GM21717 (cell line): ENCODE measurements around the gene MED13L.
"Not testable (repeated sequence)": the region's sequence is repeated elsewhere in the genome, so short reads cannot be mapped to it uniquely, and the experiment has no call there.

ENCODE experiments used
- ATAC-seq: cut with Tn5 transposase; IDR thresholded peaks from one replicate; pipeline ENCODE4 v1.9.1; 2021; ENCODE audit warnings: mild to moderate bottlenecking, moderate library complexity; ENCODE audit not compliant: unreplicated experiment

MED13L gene

DNA sequence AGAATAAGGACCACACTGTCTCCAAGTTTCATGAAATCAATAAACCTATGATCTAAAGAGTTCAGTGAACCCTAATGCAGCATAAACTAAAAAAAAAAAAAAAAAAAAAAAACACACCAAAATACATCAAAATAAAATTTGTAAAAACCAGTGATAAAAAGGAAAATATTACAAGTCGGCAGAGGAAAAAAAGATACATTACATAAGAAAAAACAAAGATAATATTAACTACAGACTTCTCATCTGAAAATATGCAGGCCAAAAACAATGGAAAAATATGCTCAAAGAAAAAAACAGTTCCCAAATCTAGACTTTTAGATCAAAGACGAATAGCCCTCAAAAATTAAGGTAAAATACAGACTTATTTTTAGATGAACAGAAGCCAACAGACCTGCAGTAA is 27.6 kb downstream of the MED13L start:
- no peak for ATAC-seq

DNA sequence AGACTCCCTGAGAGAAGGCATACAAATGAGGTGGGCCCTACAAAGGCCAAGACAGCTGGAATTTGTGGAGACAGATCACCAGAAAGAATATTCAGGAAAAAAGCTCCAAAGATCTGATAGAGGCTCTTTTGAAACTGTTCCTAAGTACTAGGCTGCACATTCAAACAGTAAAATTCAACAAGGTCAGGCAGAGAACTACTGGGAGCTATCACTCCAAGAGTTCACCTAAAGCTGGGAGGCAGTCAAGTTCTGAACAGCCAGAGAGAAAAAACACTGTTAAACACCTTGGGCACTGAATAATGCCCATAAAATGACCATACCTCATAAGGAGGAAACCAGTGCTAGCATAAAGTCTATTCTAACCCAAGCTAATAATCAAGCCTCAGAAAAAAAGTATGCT is 28.6 kb downstream of the MED13L start:
- no peak for ATAC-seq

DNA sequence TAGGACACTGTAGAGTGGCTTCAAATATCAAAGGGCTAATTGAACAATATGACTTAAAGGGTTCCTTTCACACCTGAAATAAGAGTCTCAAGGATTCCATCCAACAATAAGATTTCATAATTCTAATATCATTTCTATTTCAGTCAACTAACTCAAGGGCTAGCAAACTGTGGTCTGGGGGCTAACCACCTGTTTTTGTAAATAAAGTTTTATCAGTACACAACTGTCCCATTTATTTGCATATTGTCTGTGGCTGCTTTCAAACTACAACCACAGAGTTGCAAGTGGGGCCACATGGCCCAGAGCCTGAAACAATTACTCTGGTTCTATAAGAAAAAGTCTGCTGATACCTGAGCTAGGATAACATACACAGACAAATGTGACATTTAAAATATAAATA is 29.1 kb downstream of the MED13L start:
- no peak for ATAC-seq

DNA sequence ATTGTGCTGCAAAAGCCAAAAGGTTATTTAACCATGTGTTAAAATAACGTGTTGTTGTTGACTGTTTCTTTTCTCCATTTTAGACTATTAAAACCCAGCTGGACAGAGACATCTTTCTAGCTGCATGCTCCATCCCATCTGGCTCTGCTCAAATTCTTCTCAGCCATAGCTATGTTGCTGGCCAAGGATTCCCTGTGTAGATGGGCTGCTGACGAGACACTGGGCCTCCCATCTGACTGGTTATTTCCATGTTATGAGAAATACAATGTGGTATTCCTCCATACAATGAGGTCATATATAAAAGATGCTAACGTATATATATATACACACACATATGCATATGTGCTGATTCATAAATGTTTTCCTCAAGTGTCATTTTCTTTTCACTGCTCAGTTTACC is 30.1 kb downstream of the MED13L start:
- no peak for ATAC-seq

GRCh38 chr12:116246490-116247179 is 30.9 kb downstream of the MED13L start:
- ATAC-seq, result no peak

DNA sequence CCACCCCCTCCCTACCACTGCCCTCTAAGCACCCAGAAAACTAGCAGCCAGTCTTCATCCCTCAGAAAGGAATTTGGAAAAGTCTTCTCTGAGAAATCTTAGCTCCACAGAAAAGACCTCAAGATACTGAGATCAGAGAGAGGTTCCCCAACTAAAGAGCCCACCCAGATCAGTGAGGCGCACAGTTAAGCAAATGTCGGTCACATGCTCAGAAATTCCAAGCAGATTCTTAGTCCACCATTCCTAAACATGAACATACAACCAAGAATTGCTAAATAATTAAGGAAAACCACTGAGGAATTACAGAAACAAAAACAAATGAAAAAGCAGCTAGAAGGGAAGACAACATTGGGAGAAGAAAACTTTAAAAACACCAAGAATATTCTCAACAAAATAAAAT is 32.3 kb downstream of the MED13L start:
- no peak for ATAC-seq

DNA sequence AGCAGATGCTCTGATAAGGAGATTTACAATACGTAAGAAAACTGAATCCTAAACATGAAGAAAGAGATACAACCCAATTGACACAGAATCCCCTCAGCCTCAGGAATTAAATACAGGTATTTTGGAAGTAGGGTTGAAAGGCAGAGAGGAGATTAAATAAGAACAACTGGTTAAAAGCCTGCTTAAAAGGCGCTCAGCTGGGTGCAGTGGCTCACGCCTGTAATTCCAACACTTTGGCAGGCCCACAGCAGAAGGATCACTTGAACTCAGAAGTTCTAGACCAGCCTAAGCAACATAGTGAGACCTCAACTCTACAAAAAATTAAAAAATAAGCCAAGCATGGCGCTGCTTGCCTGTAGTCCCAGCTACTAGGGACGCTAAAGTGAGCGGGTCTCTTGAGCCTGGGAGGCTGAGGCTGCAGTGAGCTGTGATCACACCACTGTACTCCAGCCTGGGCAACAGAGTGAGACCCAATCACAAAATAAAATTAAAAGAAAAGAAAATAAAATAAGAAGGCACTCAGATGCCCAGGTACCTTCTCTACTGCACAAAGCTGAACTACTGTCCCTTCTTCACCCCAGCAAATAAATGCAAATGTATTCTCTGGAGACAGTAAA is 32.9 kb downstream of the MED13L start:
- ATAC-seq, result no peak

DNA sequence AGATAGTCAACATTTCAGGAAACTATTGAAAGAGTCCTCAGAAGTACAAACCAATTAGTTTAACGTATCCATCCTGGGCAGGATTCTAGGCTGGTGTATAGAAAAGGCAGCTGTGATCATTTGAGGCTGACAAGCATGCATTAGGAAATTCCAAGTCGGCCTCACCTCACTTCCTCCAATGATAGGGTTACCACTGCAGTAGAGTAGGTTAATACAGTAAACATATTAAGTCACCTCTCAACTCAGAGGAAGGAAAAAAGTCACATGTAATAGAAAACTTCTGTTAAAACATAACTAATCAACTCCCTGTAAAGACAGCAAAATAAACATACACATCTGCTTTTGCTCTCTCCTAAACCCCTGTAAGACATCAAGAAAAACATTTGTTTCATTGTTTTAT is 33.5 kb downstream of the MED13L start:
- ATAC-seq, result no peak

- ATAC-seq, result no peak
Measured at GRCh38 chr12:116242740-116243139, 34.8 kb downstream of the MED13L start.

DNA sequence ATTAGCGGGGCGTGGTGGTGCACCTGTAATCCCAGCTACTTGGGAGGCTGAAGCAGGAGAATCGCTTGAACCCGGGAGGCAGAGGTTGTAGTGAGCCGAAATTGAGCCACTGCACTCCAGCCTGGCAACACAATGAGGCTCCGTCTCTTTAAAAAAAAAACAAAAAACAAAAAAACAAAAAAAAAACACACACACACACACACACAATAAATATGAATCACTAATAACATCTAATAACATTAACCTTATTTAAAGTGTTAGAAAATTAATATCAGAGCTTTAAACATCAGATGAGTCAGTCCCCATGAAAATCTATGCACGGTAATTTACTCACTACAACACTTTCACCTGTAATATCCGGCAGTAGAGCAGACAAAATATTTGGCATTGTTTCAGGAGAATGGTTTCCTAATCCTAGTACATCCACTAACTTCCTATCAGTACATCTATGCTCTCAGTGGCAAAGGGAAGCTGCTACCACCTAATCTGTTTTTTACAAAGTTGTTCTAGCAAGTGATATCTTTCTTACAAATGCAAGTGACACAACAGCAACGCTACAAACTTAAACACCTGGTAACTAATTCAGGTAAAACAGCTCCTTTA is 36.2 kb downstream of the MED13L start:
- no peak for ATAC-seq

GRCh38 chr12:116238570-116239119 is 38.8 kb downstream of the MED13L start:
- ATAC-seq, result not testable (repeated sequence)

- ATAC-seq, result no peak
Measured at GRCh38 chr12:116238149-116238548, 39.3 kb downstream of the MED13L start.

GRCh38 chr12:116236976-116237375 is 40.5 kb downstream of the MED13L start:
- no peak for ATAC-seq

DNA sequence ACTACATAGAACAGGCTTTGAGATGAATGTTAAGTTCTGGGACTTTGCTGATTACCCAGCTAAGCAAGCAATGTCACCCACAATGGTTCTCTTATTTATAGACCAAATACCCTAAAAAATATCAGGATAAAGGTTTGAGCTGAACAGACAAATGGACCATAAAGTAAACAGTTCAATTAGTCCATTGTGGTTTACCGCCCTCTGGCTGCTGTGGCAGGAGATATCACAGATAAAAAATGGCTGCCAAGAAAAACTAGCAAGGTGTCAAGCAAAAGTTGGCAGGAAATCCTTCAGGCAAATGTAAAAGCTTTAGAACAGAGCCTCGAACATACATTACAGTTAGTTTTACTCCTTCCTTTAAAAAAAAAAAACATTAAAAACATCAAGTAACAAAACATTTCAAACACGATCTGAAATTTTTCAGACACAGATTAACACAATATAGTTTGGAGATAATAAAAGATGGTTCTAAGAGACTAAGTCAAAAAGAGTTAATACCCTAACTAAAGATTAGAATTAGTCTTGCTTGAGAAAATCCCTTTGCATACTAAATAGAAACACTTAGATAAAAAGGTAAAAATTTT is 41.3 kb downstream of the MED13L start:
- ATAC-seq, result no peak

DNA sequence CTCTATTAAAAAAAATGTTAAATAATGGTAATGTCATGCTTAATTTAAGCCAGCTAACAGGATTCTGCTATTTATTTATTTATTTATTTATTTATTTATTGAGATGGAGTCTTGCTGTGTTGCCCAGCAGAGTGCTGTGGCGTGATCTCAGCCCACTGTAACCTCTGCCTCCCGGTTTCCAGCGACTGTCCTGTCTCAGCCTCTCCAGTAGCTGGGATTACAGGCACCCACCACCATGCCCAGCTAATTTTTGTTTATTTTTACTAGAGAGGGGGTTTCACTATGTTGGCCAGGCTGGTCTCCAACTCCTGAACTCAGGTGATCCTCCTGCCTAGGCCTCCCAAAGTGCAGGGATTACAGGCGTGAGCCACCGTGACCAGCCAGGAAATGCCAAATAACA is 43.3 kb downstream of the MED13L start:
- not testable (repeated sequence) for ATAC-seq

- no peak for ATAC-seq
Measured at GRCh38 chr12:116233669-116234068, 43.8 kb downstream of the MED13L start.

- ATAC-seq, result no peak
Measured at GRCh38 chr12:116227811-116228210, 49.7 kb downstream of the MED13L start.

GRCh38 chr12:116226026-116226425 is 51.5 kb downstream of the MED13L start:
- ATAC-seq, result no peak

GRCh38 chr12:116222358-116222757 is 55.1 kb downstream of the MED13L start:
- ATAC-seq, result no peak

DNA sequence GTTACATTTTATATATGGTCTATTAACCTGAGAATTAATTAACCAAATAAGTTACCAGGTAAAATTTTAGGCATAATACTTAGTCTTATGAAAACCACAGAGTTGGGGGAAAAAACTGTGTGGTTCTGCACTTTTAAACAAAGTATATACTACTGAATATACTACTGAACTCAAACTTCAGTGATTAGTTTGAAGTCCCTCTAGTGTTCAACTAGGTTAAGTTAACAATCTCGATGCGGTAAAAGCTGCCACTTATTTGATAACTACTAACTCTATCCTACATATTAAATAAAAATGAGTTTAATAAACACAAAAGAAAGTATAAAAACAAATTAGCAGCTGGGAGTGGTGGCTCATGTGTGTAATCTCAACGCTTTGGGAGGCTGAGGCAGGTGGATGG is 56.7 kb downstream of the MED13L start:
- no peak for ATAC-seq

DNA sequence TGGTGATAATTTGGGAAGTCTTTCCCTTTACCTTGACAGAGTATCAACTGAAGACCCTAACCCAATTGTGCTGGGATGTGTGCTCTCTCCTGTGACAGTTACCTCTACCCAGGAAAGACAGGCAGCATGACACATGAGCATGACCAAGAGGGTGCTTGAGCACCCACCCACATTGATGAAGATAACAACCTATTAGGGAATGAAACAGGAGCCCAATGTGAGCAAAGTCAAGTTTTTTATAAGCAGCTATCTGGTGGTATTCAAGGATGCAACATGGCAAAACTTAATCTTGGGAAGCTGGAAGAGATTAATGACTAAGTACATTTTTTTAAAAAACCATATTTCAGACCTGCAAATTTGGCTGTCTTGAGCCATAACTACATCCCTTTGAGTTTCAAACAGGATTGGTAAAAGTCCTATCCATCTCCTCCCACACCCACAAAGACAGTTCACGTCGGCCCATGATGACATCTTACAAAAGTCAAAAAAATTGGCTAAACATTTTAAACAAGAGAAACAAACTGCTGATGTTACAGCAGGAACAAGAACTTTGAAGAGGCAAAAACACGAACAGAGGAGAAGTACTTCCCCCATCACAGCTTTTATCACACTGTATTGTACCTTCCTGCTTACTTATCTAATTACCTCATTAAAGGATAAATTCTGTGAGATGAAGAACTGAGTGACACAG is 60.3 kb downstream of the MED13L start:
- ATAC-seq, result no peak
